ENCODE results near the gene RNF151.

DNA sequence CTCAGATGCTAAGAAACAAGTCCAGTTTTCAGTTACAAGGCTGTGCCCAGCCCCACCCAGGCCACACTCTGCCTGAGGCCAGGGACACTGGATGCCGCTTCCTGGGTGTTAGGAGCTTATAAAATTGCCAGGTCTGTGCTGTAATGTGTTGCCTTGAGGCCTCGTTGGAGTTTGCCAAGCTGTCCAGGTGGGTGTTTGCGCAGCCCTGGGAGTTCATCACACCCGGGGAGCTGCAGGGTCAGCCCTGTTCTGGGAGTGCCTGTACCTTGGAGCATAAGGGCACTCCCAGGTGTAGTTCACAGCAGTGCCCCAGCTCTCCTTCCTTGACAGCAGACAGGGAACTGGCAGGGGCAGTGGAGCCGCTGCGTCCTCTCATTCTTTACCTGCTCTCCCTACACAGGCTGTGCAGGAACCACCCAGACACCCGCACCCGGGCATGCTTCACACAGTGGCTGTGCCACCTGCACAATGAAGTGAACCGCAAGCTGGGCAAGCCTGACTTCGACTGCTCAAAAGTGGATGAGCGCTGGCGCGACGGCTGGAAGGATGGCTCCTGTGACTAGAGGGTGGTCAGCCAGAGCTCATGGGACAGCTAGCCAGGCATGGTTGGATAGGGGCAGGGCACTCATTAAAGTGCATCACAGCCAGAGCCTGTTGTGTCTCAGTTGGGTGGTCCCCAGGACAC lies 19.0 kb downstream of the RNF151 start:
- TF ChIP-seq, protein P1, sequence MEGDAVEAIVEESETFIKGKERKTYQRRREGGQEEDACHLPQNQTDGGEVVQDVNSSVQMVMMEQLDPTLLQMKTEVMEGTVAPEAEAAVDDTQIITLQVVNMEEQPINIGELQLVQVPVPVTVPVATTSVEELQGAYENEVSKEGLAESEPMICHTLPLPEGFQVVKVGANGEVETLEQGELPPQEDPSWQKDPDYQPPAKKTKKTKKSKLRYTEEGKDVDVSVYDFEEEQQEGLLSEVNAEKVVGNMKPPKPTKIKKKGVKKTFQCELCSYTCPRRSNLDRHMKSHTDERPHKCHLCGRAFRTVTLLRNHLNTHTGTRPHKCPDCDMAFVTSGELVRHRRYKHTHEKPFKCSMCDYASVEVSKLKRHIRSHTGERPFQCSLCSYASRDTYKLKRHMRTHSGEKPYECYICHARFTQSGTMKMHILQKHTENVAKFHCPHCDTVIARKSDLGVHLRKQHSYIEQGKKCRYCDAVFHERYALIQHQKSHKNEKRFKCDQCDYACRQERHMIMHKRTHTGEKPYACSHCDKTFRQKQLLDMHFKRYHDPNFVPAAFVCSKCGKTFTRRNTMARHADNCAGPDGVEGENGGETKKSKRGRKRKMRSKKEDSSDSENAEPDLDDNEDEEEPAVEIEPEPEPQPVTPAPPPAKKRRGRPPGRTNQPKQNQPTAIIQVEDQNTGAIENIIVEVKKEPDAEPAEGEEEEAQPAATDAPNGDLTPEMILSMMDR (IDR thresholded peaks at IDR 0.05; ENCODE audit: low read depth, low read length), result no peak
- no peak for TF ChIP-seq EZH2phosphoT487 (IDR thresholded peaks at IDR 0.05; ENCODE audit: low read depth)

All from OCI-LY3 (cell line).